H9 (cell line): ENCODE data around the gene ARHGAP5. TPM values are rescaled to one million over a fixed set of nuclear protein-coding genes. Genes with fewer than 3 reads are reported as not detected.

ENCODE experiments used
- DNase-seq: peaks from one replicate; pipeline ENCODE4 v3.0.0-alpha.2; 2017
- H2AFZ ChIP-seq: one replicate; pipeline ENCODE4 v1.6.1; 2013; ENCODE audit warnings: mild to moderate bottlenecking, low read length, control low read depth, moderate library complexity
- H2AK5ac ChIP-seq: 2 replicates; pipeline ENCODE4 v1.6.1; 2013; ENCODE audit warnings: low read length, control low read depth, mixed read lengths; ENCODE audit not compliant: insufficient read length
- H2BK120ac ChIP-seq: one replicate; pipeline ENCODE4 v1.6.1; 2013; ENCODE audit warnings: low read depth, mild to moderate bottlenecking, low read length, control low read depth, inconsistent platforms; ENCODE audit not compliant: poor library complexity, severe bottlenecking
- H2BK12ac ChIP-seq: 2 replicates; pipeline ENCODE4 v1.6.1; 2013; ENCODE audit warnings: low read length, control low read depth, mixed read lengths, low read depth; ENCODE audit not compliant: insufficient read length
- H2BK15ac ChIP-seq: 2 replicates; pipeline ENCODE4 v1.6.1; 2013; ENCODE audit warnings: low read depth, low read length, control low read depth
- H2BK20ac ChIP-seq: one replicate; pipeline ENCODE4 v1.6.1; 2013; ENCODE audit warnings: low read depth, mild to moderate bottlenecking, low read length, control low read depth, inconsistent platforms; ENCODE audit not compliant: poor library complexity, severe bottlenecking
- H2BK5ac ChIP-seq: 2 replicates; pipeline ENCODE4 v1.6.1; 2013; ENCODE audit warnings: low read length, control low read depth, mixed read lengths; ENCODE audit not compliant: insufficient read length
- H3K14ac ChIP-seq: 2 replicates; pipeline ENCODE4 v1.6.1; 2013; ENCODE audit warnings: low read length, control low read depth; ENCODE audit not compliant: insufficient read depth
- H3K18ac ChIP-seq: 2 replicates; pipeline ENCODE4 v1.6.1; 2013; ENCODE audit warnings: low read depth, mild to moderate bottlenecking, mixed read lengths, low read length, control low read depth; ENCODE audit not compliant: insufficient read length
- H3K23ac ChIP-seq: 2 replicates; pipeline ENCODE4 v1.6.1; 2013; ENCODE audit warnings: low read length, control low read depth, mixed read lengths, low read depth; ENCODE audit not compliant: insufficient read length
- H3K23me2 ChIP-seq: 2 replicates; pipeline ENCODE4 v1.6.1; 2013; ENCODE audit warnings: low read depth, mild to moderate bottlenecking, mixed read lengths, low read length, control low read depth; ENCODE audit not compliant: insufficient read length, poor library complexity, severe bottlenecking
- H3K27ac ChIP-seq: 2 replicates; pipeline ENCODE4 v1.5.1; 2013; ENCODE audit warnings: low read length, control low read depth, mixed read lengths, low read depth; ENCODE audit not compliant: insufficient read length
- H3K27me3 ChIP-seq: 2 replicates; pipeline ENCODE4 v1.6.1; 2013; ENCODE audit warnings: low read length, control low read depth, inconsistent platforms; ENCODE audit not compliant: insufficient read depth
- H3K4ac ChIP-seq: 2 replicates; pipeline ENCODE4 v1.6.1; 2013; ENCODE audit warnings: low read depth, mild to moderate bottlenecking, control low read depth, inconsistent platforms, low read length, moderate library complexity
- H3K4me1 ChIP-seq: 2 replicates; pipeline ENCODE4 v1.6.1; 2013; ENCODE audit warnings: low read length, control low read depth, inconsistent platforms; ENCODE audit not compliant: insufficient read depth
- H3K4me2 ChIP-seq: 2 replicates; pipeline ENCODE4 v1.6.1; 2013; ENCODE audit warnings: low read length, control low read depth, mixed read lengths; ENCODE audit not compliant: insufficient read length, insufficient read depth
- H3K56ac ChIP-seq: 2 replicates; pipeline ENCODE4 v1.6.1; 2013; ENCODE audit warnings: low read depth, mild to moderate bottlenecking, mixed read lengths, low read length, control low read depth; ENCODE audit not compliant: insufficient read length
- H3K79me1 ChIP-seq: 2 replicates; pipeline ENCODE4 v1.6.1; 2013; ENCODE audit warnings: low read depth, mild to moderate bottlenecking, moderate library complexity, low read length, control low read depth, inconsistent platforms; ENCODE audit not compliant: insufficient read depth, poor library complexity, severe bottlenecking
- H3K79me2 ChIP-seq: 2 replicates; pipeline ENCODE4 v1.6.1; 2013; ENCODE audit warnings: low read length, control low read depth, inconsistent platforms; ENCODE audit not compliant: insufficient read depth
- H3K9ac ChIP-seq: 2 replicates; pipeline ENCODE4 v1.6.1; 2013; ENCODE audit warnings: low read length, control low read depth, mixed read lengths; ENCODE audit not compliant: insufficient read length; ENCODE audit errors: extremely low read depth
- H3K9me3 ChIP-seq: one replicate; pipeline ENCODE4 v1.6.1; 2013; ENCODE audit warnings: low read depth, low read length, inconsistent platforms; ENCODE audit not compliant: control insufficient read depth
- H3T11ph ChIP-seq: one replicate; pipeline ENCODE4 v1.6.1; 2013; ENCODE audit warnings: mild to moderate bottlenecking, low read length, control low read depth, inconsistent platforms
- H4K20me1 ChIP-seq: one replicate; pipeline ENCODE4 v1.6.1; 2013; ENCODE audit not compliant: control insufficient read depth, insufficient read length, insufficient read depth
- H4K5ac ChIP-seq: 2 replicates; pipeline ENCODE4 v1.6.1; 2013; ENCODE audit warnings: low read depth, mild to moderate bottlenecking, mixed read lengths, low read length, control low read depth; ENCODE audit not compliant: insufficient read length
- H4K8ac ChIP-seq: replicated peaks from 2 replicates; pipeline ENCODE4 v1.6.1; 2013; ENCODE audit warnings: low read length, control low read depth, mixed read lengths, low read depth; ENCODE audit not compliant: insufficient read length
- H4K91ac ChIP-seq: 2 replicates; pipeline ENCODE4 v1.6.1; 2013; ENCODE audit warnings: low read depth, mild to moderate bottlenecking, moderate library complexity, mixed read lengths, low read length, control low read depth; ENCODE audit not compliant: insufficient read length
- H3K27ac Mint-ChIP-seq, 3 experiments: 2 replicates in 2 of 3; 3 replicates in 1 of 3; pipeline ENCODE4 v1.8.0; 2020 to 2021; ENCODE audit warnings: mixed read lengths in 3 of 3, mild to moderate bottlenecking in 1 of 3, moderate library complexity in 1 of 3
- H3K27me3 Mint-ChIP-seq: 2 replicates; pipeline ENCODE4 v1.8.0; 2021; ENCODE audit warnings: low read depth, mild to moderate bottlenecking, moderate library complexity, mixed read lengths
- H3K36me3 Mint-ChIP-seq, 3 experiments: 2 replicates in 2 of 3; 3 replicates in 1 of 3; pipeline ENCODE4 v1.8.0; 2020 to 2021; ENCODE audit warnings: low read depth in 3 of 3, mixed read lengths in 3 of 3; ENCODE audit not compliant: insufficient read depth in 1 of 3
- H3K4me1 Mint-ChIP-seq, 2 experiments: 2 replicates each; pipeline ENCODE4 v1.8.0; 2020; ENCODE audit warnings: mixed read lengths in 2 of 2
- H3K4me3 Mint-ChIP-seq, 2 experiments: 2 replicates in 1 of 2; 3 replicates in 1 of 2; pipeline ENCODE4 v1.8.0; 2020 to 2021; ENCODE audit warnings: mild to moderate bottlenecking in 2 of 2, mixed read lengths in 2 of 2, moderate library complexity in 1 of 2
- H3K9me3 Mint-ChIP-seq, 2 experiments: 2 replicates in 1 of 2; 3 replicates in 1 of 2; pipeline ENCODE4 v1.8.0; 2020; ENCODE audit warnings: mild to moderate bottlenecking in 2 of 2, mixed read lengths in 2 of 2, moderate library complexity in 1 of 2
- CTCF ChIP-seq: fragments of 200-600 bp; sonication (generic); conservative IDR thresholded peaks from 3 replicates; pipeline ENCODE4 v1.8.0; 2021; ENCODE audit warnings: antibody characterized with exemption, mild to moderate bottlenecking
- WGBS: extraction: QIAGEN DNeasy Blood & Tissue Kit; methylation state at CpG from one replicate; pipeline ENCODE4 v1.1.7; 2013; ENCODE audit warnings: missing lambda C conversion rate, low lambda C conversion rate, mixed read lengths; ENCODE audit not compliant: insufficient read length; ENCODE audit errors: extremely low coverage; 5-methylcytosine and 5-hydroxymethylcytosine counted together
- total RNA-seq: library from RNA; stranded (reverse); gene quantifications from 2 replicates; pipeline ENCODE4 v1.2.1, GENCODE V29; 2021

Gene ARHGAP5
- total RNA-seq, 1 experiment from 2014 or later, result 73.8 TPM

DNA sequence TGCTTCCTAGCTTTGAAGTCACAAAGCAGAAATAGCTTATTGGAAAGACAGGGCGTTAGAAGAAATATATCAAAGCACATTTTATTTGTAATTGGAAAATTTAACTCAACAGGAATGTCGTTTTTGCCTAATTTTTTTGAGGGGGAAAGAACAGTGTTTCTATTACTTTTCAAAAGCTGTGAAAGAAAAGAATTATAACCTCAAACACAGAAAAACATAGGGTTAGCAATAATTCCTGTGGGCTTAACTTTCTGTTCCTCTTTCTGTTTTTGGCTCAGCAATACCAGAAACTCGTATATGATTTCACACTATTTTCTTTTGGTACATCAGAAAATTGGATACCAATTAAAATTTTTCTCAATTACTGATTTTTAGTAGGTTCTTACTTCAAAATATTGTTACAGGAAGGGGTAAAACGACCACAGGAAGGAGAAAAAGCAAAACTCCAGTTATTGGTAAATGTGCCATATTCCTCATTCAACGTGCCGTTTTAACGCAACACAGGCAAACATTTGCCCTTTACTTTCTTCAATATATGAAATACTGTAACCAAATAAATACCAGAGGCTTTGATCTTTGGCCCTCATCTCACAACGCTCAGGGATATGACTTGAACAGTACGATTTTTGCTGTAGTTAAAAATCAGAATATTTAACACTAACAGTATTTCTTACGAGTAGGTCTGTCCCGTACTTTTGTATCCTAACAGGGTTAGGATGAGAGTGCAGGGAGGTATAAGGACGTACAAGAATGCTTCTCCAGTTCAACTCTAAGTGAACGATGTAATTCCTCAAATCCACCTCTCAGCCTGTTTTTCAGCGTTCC lies 123.5 kb downstream of the ARHGAP5 start:
- Histone ChIP-seq H3K79me1 (no peaks in the 10 kb centered on the region), H3K27ac (no peak overlapping the region), H4K5ac (no peak overlapping the region), H3T11ph (no peak overlapping the region), H4K20me1 (no peaks in the 10 kb centered on the region), H4K91ac (no peak overlapping the region), H3K9me3 (no peaks in the 10 kb centered on the region), H3K23ac (no peak overlapping the region), H3K27me3 (no peaks in the 10 kb centered on the region), H3K9ac (no peak overlapping the region), H2BK20ac (no peak overlapping the region), H3K56ac (no peak overlapping the region), H3K4me1 (no peaks in the 10 kb centered on the region), H3K79me2 (no peaks in the 10 kb centered on the region), H2AK5ac (no peak overlapping the region), H3K14ac (no peak overlapping the region), H2AFZ (no peak overlapping the region), H2BK15ac (no peak overlapping the region), H2BK5ac (no peak overlapping the region), H2BK12ac (no peak overlapping the region), H3K18ac (no peak overlapping the region), H3K4ac (no peak overlapping the region), H3K23me2 (peaks cover 15% of the 10 kb centered on the region), H2BK120ac (no peak overlapping the region), H3K4me2 (peak overlapping the region; percentile 98), H4K8ac (no peak overlapping the region)
- TF ChIP-seq CTCF, result no peak
- Mint-ChIP-seq H3K4me3 (peak overlapping the region; percentile 76 to 97), H3K4me1 (peaks cover 17 to 18% of the 10 kb centered on the region in 2 experiments), H3K36me3 (no peaks in the 10 kb centered on the region), H3K27me3 (peaks cover 10% of the 10 kb centered on the region), H3K9me3 (no peaks in the 10 kb centered on the region; a peak in 1 of 5 replicates), H3K27ac (no peak overlapping the region)
- no CpG with 5 or more reads among the region's 14 CpGs for WGBS
- DNase-seq, result no peak
